Hematopoietic multipotent progenitor cell treated with erythropoietin and hydrocortisone succinate and interleukin-3 and kit ligand, for 6 days (in vitro differentiated cells): ENCODE measurements around the gene CADPS.

Experiments used
- DNase-seq: peaks from one replicate; pipeline ENCODE4 v3.0.0-alpha.2; 2015

CADPS gene

GRCh38 chr3:62873451-62873760 lies 1.8 kb downstream of the CADPS start:
- DNase-seq: no peak

DNA sequence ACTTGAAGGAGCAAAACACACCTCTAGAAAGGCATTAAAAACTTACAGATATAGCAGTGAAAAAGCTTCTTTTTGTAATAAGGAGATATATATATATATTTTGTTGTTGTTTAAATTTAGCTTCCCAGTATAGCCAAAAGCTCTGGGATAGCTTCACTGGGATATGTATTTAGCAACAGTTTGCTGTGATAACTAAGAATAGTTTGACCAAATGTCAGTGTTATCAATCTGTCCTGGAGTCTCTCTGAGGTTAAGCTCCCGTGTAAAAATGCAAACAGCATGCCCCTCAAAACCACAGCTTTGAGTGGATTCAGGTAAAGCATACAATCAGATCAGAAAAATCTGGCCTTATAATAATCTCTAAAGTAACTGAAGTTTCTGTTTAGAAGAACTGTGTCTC lies 2.9 kb downstream of the CADPS start:
- no peak for DNase-seq

DNA sequence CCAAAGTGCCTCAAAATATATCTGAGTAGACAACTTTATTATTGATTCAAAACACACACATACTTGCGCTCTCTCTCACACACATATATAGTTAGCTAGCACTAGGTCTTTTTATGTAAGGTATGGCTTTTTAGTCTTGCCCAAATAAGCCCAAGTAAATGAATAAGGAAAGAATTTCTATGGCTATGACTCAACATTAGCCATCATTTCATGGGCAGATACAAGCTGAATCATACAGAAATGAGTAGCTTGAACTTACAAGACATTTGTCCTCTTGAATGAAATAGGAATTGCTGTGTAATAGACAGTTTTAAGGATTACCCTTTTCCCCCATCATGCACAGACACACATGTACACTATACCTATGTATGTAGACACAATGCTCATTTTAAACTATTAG lies 4.9 kb downstream of the CADPS start:
- DNase-seq: no peak

GRCh38 chr3:62863648-62864047 lies 11.6 kb downstream of the CADPS start:
- DNase-seq: no peak

GRCh38 chr3:62859203-62859791 lies 15.9 kb downstream of the CADPS start:
- DNase-seq: no peak

- DNase-seq: no peak
Measured at GRCh38 chr3:62845996-62846395, 29.2 kb downstream of the CADPS start.

DNA sequence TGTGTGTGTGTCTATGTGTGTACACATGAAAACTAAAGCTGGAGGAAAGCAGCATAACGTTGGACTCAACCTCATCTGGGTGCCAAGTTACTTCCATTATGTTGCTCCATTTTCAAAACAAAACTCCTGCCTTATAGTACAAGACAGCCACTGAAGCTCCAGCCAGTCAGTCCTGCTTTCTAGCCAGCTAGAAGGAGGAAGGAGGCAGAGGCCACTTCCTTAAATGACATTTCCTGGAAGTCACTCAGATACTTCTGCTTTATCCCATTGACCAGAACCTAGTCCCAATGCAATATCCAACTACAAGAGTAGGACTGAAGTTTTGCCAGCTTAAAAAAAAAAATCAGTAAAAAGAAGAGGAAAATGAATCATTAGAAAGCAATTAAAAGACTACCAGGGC lies 31.7 kb downstream of the CADPS start:
- no peak for DNase-seq

- no peak for DNase-seq
Measured at GRCh38 chr3:62839748-62840147, 35.5 kb downstream of the CADPS start.

DNA sequence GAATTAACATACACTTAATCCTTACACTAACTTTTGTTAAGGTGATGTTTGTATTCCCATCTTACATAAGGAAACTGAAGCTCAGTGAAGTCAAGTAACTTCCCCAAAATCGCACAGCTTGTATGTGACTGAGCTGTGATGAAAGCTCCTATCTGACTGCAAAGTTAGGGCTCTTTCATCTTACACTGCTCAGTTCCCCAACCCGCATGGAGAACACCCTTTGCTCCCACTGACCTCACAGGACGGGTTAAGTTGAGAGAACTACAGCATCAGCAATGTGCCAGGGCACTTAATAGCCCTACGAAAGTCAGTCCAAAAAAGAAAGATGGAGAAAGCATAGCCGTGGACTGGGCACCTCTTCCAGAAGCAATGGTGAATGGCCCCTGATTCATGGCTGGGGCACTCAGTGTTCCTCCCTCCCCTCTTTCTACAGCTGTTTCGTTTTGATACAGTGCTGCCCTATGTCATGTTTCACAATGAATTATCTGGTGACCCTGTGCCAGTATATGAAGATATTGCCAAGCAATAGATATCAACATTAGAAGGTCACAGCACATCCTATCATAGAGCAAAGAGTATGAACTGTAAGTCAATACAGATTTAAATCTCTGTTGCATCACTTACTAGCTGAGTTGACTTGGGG lies 38.0 kb downstream of the CADPS start:
- DNase-seq: no peak

- no peak for DNase-seq
Measured at GRCh38 chr3:62835554-62836236, 39.5 kb downstream of the CADPS start.

- DNase-seq: no peak
Measured at GRCh38 chr3:62833538-62833937, 41.7 kb downstream of the CADPS start.

DNA sequence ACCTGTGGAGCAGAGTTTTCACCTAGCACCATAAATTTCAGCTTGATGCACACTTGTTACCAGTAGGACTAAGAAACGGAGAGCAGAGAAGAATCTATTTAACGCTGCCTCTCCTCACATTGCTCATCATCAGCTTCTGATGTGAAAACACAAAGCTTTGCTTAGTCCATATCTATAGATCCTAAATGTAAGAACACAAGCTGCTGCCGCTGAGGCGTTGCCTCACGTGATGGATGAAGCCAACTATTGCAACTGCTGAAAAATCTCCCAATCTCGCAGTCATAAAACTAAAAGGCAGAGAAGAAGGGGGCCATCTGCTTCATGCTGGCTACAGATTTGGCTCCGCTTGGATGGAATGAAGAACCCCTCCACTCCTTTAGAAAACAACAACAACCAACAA lies 42.7 kb downstream of the CADPS start:
- DNase-seq: no peak

DNA sequence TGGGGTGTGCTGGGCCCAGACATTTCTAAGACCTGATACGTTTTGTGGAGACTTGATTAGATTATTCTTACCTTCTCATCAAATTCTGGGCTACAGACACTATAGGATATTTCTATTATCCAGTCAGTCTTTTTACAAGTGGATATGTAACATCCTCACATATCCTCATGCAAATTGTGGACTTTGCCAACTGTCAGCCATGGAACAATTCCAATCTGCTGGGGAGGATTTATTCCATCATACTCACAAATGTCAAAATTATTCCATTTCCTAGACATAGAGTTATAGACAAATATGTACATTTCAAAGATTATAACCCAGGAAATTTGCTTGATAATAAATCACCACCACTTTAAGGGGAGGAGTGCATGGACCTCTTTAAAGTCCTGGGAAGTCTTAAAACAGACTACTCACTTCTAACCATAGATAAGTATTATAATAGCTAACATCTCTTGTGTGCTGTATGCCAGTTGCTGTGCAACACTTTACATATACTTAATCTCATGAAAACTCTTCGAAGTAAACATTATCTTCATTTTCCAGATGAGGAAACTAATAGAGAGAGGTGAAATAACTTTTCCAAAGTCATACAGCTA lies 44.4 kb downstream of the CADPS start:
- no peak for DNase-seq

DNA sequence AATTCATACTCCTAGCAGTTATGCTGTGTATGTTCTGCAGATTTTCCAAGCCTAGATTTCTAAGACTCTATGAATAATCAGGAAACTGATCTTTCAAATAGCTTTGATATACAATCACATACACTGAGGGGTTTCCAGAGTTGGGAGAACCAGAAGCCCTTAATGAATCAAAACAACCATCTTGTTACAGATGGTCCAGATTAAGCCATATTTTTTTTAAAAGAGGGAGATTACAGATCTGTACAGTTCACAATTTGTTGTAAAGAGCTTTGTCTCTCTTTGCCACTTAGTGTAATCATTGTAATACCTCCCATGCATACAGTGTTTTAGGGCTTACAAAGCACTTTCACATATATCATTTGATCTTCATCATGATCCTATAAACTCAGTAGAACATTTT lies 47.7 kb downstream of the CADPS start:
- no peak for DNase-seq

DNA sequence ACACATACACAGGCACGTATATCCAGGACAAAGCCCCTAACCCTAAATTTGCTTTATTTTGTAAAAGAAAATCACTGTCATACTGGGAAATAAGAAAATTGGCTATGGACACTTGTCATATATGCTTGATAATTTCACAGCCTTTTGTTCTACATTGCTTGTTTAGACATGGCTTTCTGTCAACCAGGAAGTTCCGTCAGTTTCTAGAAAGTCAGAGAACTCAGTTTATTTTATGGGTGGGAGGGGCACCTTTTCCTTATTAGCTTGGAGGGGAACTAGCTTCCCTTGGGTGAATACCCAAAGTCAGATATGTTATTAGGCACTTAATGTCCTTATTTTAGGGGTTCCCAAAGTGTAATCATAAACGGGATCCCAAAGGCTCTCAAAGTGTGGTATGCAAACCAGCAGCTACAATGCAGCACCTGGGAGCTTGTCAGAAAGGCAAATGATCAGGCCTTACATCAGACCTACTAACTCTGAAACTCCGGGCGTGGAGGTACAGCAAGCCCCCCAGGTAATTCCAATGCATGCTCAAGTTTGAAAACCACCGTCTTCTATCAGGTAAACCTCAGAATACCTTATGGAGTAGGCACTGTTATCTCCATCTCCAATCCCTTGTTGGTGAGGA lies 50.1 kb downstream of the CADPS start:
- no peak for DNase-seq

- no peak for DNase-seq
Measured at GRCh38 chr3:62823461-62824050, 51.7 kb downstream of the CADPS start.

GRCh38 chr3:62822905-62823304 lies 52.3 kb downstream of the CADPS start:
- DNase-seq: no peak

DNA sequence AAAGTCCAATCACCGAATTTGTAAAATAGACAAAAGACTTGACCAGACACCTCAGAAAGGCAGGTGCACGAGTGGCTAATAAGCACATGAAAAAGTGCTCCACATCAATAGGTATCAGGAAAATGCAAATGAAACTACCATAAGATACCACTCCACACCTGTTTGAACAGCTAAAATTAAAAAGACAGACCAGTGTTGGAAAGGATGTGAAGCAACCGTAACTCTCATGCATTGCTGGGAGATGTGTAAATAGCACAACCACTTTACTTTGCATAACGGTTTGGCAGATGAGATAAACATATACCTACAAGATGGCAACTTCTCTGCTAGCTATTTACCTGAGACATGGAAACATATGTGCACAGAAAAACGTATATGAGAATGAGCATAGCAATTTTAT lies 56.9 kb downstream of the CADPS start:
- DNase-seq: no peak

DNA sequence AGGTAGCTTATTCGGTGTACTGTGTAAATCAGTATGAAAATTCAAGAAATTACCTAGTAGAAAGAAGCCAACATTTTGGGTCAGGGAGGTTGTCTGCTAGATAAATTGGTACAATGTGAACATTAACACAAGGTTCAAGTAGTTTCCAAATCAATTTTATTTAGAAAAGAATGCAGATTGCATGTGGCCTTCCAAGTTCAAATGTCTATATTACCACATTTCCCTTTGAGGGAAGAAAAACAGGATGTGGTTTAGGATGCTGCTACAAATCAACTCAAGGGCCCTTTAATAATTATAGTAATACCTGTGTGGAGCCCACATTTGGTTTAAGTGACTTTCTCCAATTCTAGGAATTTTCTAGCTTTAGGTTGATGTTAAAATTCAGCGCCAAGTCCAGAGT lies 57.5 kb downstream of the CADPS start:
- DNase-seq: no peak

DNA sequence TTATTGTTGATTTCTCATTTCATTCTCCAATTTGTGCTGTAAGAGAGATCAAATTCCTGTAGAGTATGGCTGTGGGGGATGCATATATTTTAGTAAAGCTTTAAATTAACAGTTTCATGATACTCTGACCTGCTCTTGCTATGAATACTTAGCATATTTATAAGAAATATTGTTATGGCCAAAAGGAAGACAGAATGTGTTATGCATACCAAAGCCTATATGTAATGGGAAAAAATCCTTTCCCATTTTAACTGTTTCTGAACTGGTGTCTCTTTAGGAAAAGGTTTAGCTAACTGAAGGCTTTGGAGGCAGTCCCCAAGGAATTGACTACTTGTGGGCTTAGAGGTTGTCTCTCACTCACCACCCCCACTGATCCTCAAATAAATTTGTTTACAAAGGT lies 59.2 kb downstream of the CADPS start:
- no peak for DNase-seq

DNA sequence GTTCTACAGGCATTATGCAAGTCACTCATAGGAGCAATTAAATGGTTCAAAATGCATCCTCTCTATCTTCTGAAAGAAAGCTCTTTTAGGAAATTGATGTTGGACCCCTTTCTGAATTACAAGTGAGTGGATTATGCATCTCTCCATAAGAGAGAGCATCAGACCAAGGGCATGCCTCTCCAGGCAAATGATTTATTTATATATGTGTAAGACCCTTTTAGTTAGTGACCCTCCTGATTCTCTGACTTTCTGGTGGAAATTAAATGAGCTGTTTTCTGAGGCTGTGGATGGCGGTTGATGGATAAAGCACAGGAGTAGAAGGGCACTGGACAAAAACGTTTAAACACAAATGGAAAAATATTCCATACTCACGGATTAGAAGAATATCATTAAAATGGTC lies 62.6 kb downstream of the CADPS start:
- DNase-seq: no peak

DNA sequence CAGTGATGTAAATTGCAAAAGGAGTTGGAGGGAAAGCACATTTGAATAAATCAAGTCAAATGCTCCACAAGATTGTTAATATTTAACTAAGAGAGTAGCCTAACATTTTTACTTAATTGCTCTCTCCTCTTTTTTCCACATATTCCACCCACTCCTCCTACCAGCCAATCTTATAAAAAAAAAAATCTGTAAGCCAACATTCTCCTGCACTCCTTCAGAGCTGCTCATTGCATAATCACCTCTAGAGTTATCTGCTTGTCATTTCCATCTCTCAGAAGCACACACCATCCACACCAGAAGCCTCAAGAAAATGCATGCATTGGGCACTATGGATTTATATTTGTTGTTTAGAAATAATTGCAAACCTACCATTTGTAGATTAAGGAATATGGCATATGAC lies 64.1 kb downstream of the CADPS start:
- no peak for DNase-seq

DNA sequence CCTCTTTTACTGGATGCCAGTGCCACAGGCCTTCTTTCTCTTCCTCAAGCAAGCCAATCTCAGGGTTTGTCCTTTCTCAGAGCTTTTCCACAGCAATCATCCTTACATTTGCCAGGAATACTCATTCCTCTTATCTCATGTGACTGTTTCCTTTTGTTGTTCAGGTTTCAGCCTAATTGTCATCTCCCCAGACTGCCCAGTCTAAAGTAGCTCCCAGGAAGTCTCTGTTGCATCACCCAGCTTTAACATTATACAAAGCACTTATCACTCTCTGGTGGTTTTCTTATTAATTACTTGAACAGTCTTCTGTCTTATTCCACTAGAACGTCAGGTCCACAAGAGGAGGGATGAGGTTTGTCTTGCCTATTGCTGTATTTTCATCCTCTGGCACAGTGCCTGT lies 65.8 kb downstream of the CADPS start:
- DNase-seq: no peak
